DOHH2 (cell line): Measurements from ENCODE around the gene SLC7A11.

Experiments used
- CTCF ChIP-seq: fragments of 200-600 bp; sonication (generic); IDR thresholded peaks from one replicate; pipeline ENCODE4 v1.5.1; 2014; ENCODE audit warnings: antibody characterized with exemption, mild to moderate bottlenecking, low read depth, low read length; ENCODE audit not compliant: poor library complexity, severe bottlenecking
- EZH2phosphoT487 ChIP-seq: fragments of 200-600 bp; sonication (generic); IDR thresholded peaks from 2 replicates; pipeline ENCODE4 v1.6.1; 2017; ENCODE audit warnings: borderline replicate concordance, mild to moderate bottlenecking, antibody characterized with exemption, low read length, moderate library complexity, mixed read lengths

GRCh38 chr4:138290805-138291204 is 48.7 kb upstream of the SLC7A11 start:
- no peak for TF ChIP-seq CTCF
- no peak for TF ChIP-seq EZH2phosphoT487
